ENCODE measurements around the gene AIRE.

DNA sequence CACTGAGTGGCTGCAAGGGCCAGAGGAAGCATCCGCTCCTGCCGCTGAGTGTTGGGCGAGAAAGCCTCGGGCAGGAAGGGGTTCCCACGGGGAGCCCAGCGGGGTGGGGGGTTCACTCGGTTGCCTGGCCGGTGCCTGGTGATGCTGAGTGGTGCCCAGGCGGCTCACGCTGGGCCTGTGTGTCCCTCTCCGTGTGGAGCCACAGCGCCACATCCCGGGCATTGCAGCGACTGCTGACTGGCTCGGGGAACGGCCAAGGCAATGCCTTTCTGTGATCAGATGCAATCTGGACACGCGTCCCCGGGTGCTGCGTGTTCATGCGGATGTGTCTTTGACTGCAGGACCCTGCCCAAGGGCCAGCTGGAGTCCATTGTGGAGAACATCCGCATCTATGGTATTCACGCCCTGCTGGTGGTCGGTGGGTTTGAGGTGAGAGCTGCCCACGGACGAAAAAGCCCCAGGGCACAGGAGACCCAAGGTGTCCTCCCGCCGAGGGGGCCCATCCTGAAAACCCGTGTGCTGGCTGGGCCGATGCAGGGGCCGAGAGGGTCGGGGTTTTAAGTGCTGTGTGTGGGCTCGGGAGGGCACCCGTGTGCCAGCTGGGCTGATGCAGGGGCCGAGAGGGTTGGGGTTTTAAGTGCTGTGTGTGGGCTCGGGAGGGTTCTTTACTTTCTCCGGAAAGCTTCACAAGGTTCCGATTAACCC lies 37.1 kb downstream of the AIRE start:
- TF ChIP-seq EZH2 (IDR thresholded peaks at IDR 0.05; ENCODE audit: borderline replicate concordance, low read depth, low read length, severe bottlenecking) (no peak), CTCF (IDR thresholded peaks at IDR 0.05; ENCODE audit: borderline replicate concordance, extremely low read depth, low read length, poor library complexity, severe bottlenecking) (no peak)
